Neural cell (in vitro differentiated cells): ENCODE results near the gene ITGA8. TPM values are rescaled to one million over a fixed set of nuclear protein-coding genes. Genes with fewer than 3 reads are reported as not detected.

ENCODE experiments used
- H2AFZ ChIP-seq: fragments of 200-600, 300-800 bp; sonication (generic), shearing (Covaris generic); 2 replicates; pipeline ENCODE4 v1.6.0; 2014; ENCODE audit warnings: low read depth, mild to moderate bottlenecking, antibody characterized with exemption, low read length, moderate library complexity
- H3F3A ChIP-seq: fragments of 200-600 bp; shearing (Covaris generic); 2 replicates; pipeline ENCODE4 v1.6.1; 2016; ENCODE audit warnings: mild to moderate bottlenecking, moderate library complexity, mixed read lengths, antibody characterized with exemption, low read length; ENCODE audit not compliant: insufficient read depth, poor library complexity, severe bottlenecking
- H3K27ac ChIP-seq: fragments of 200-600, 300-800 bp; sonication (generic), shearing (Covaris generic); 2 replicates; pipeline ENCODE4 v1.5.1; 2014; ENCODE audit warnings: mild to moderate bottlenecking, low read length, moderate library complexity
- H3K27me3 ChIP-seq: fragments of 300-800, 200-600 bp; sonication (generic), shearing (Covaris generic); 2 replicates; pipeline ENCODE4 v1.6.0; 2014; ENCODE audit warnings: mild to moderate bottlenecking, low read depth, low read length, moderate library complexity; ENCODE audit not compliant: insufficient read depth
- H3K36me3 ChIP-seq: fragments of 300-800, 200-600 bp; sonication (generic), shearing (Covaris generic); 2 replicates; pipeline ENCODE4 v1.5.1; 2014; ENCODE audit warnings: mild to moderate bottlenecking, antibody characterized with exemption, low read length, moderate library complexity; ENCODE audit not compliant: insufficient read depth
- H3K4me2 ChIP-seq: fragments of 300-800, 200-600 bp; sonication (generic), shearing (Covaris generic); 2 replicates; pipeline ENCODE4 v1.6.0; 2014; ENCODE audit warnings: mild to moderate bottlenecking, low read length
- H3K4me3 ChIP-seq: fragments of 300-800, 200-600 bp; sonication (generic), shearing (Covaris generic); 2 replicates; pipeline ENCODE4 v1.5.1; 2014; ENCODE audit warnings: mild to moderate bottlenecking, low read length, moderate library complexity
- H3K79me2 ChIP-seq: fragments of 200-600 bp; shearing (Covaris generic); replicated peaks from 2 replicates; pipeline ENCODE4 v1.6.0; 2014; ENCODE audit warnings: mild to moderate bottlenecking, low read length, moderate library complexity; ENCODE audit not compliant: insufficient read depth
- H3K9ac ChIP-seq: fragments of 300-800, 200-600 bp; sonication (generic), shearing (Covaris generic); 2 replicates; pipeline ENCODE4 v1.6.1; 2016; ENCODE audit warnings: mild to moderate bottlenecking, low read length, mixed read lengths
- H3K9me2 ChIP-seq: fragments of 200-600 bp; shearing (Covaris generic); 2 replicates; pipeline ENCODE4 v1.6.1; 2016; ENCODE audit warnings: mild to moderate bottlenecking, low read length, mixed read lengths; ENCODE audit not compliant: insufficient read depth
- H3K9me3 ChIP-seq: fragments of 200-600, 300-800 bp; sonication (generic), shearing (Covaris generic); 2 replicates; pipeline ENCODE4 v1.6.1; 2016; ENCODE audit warnings: mild to moderate bottlenecking, mixed run types, low read length, moderate library complexity, mixed read lengths
- H4K20me1 ChIP-seq: fragments of 200-600 bp; shearing (Covaris generic); 2 replicates; pipeline ENCODE4 v1.6.1; 2016; ENCODE audit warnings: mild to moderate bottlenecking, mixed run types; ENCODE audit not compliant: insufficient read depth
- EP300 ChIP-seq: fragments of 450-650 bp; conservative IDR thresholded peaks from 2 replicates; pipeline ENCODE4 v1.6.1; 2014; ENCODE audit warnings: antibody characterized with exemption, mild to moderate bottlenecking, moderate library complexity; ENCODE audit not compliant: poor library complexity, severe bottlenecking
- EZH2 ChIP-seq: fragments of 200-600, 300-800 bp; shearing (Covaris generic), sonication (generic); IDR thresholded peaks from 2 replicates; pipeline ENCODE4 v1.6.1; 2014; ENCODE audit warnings: antibody characterized with exemption, low read length, borderline replicate concordance, mild to moderate bottlenecking; ENCODE audit not compliant: insufficient read depth, poor library complexity, severe bottlenecking
- MXI1 ChIP-seq: fragments of 450-650 bp; conservative IDR thresholded peaks from 2 replicates; pipeline ENCODE4 v1.6.1; 2014; ENCODE audit warnings: antibody characterized with exemption, mild to moderate bottlenecking; ENCODE audit not compliant: poor library complexity, severe bottlenecking
- POLR2AphosphoS5 ChIP-seq: IDR thresholded peaks from 2 replicates; pipeline ENCODE4 v1.6.1; 2012
- RAD21 ChIP-seq: fragments of 450-650 bp; conservative IDR thresholded peaks from 2 replicates; pipeline ENCODE4 v1.6.1; 2014; ENCODE audit warnings: antibody characterized with exemption, mild to moderate bottlenecking, moderate library complexity
- SMC3 ChIP-seq: fragments of 450-650 bp; conservative IDR thresholded peaks from 2 replicates; pipeline ENCODE4 v1.6.1; 2014; ENCODE audit warnings: antibody characterized with exemption, mild to moderate bottlenecking, moderate library complexity; ENCODE audit not compliant: poor library complexity
- TAF1 ChIP-seq: IDR thresholded peaks from 2 replicates; pipeline ENCODE4 v1.6.1; 2012; ENCODE audit warnings: low read depth
- polyA plus RNA-seq: library from polyadenylated mRNA; depleted of rRNA; stranded (reverse); fragments of >200 nt; gene quantifications from 2 replicates; pipeline ENCODE4 v1.2.3, GENCODE V29; 2014
- TF ChIP-seq, protein P1 (sequence below): fragments of 450-650 bp; IDR thresholded peaks from 2 replicates; pipeline ENCODE4 v1.5.1; 2014; ENCODE audit warnings: antibody characterized with exemption, mild to moderate bottlenecking, moderate library complexity; ENCODE audit not compliant: poor library complexity, severe bottlenecking
- TF ChIP-seq, protein P2 (sequence below): IDR thresholded peaks from 2 replicates; pipeline ENCODE4 v1.6.1; 2012; ENCODE audit warnings: borderline replicate concordance

ITGA8 gene
- polyA plus RNA-seq, 1 donor from 2014 or later: 0.11 TPM

GRCh38 chr10:15630353-15630752 lies 89.4 kb downstream of the ITGA8 start:
- H3K9me2 ChIP-seq: no peaks in the 10 kb centered on the region
- H3F3A ChIP-seq: no peaks in the 10 kb centered on the region
- H3K4me2 ChIP-seq: no peak overlapping the region
- H3K36me3 ChIP-seq: no peaks in the 10 kb centered on the region
- no peak overlapping the region for H3K9ac ChIP-seq
- no peak overlapping the region for H3K27ac ChIP-seq
- no peak overlapping the region for H3K4me3 ChIP-seq
- no peaks in the 10 kb centered on the region for H3K79me2 ChIP-seq
- H4K20me1 ChIP-seq: no peaks in the 10 kb centered on the region
- H2AFZ ChIP-seq: no peak overlapping the region
- TF ChIP-seq, protein P1, sequence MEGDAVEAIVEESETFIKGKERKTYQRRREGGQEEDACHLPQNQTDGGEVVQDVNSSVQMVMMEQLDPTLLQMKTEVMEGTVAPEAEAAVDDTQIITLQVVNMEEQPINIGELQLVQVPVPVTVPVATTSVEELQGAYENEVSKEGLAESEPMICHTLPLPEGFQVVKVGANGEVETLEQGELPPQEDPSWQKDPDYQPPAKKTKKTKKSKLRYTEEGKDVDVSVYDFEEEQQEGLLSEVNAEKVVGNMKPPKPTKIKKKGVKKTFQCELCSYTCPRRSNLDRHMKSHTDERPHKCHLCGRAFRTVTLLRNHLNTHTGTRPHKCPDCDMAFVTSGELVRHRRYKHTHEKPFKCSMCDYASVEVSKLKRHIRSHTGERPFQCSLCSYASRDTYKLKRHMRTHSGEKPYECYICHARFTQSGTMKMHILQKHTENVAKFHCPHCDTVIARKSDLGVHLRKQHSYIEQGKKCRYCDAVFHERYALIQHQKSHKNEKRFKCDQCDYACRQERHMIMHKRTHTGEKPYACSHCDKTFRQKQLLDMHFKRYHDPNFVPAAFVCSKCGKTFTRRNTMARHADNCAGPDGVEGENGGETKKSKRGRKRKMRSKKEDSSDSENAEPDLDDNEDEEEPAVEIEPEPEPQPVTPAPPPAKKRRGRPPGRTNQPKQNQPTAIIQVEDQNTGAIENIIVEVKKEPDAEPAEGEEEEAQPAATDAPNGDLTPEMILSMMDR: no peak
- TF ChIP-seq MXI1 (no peak), SMC3 (no peak), RAD21 (no peak), POLR2AphosphoS5 (no peak), EP300 (no peak)
- TF ChIP-seq, protein P2, sequence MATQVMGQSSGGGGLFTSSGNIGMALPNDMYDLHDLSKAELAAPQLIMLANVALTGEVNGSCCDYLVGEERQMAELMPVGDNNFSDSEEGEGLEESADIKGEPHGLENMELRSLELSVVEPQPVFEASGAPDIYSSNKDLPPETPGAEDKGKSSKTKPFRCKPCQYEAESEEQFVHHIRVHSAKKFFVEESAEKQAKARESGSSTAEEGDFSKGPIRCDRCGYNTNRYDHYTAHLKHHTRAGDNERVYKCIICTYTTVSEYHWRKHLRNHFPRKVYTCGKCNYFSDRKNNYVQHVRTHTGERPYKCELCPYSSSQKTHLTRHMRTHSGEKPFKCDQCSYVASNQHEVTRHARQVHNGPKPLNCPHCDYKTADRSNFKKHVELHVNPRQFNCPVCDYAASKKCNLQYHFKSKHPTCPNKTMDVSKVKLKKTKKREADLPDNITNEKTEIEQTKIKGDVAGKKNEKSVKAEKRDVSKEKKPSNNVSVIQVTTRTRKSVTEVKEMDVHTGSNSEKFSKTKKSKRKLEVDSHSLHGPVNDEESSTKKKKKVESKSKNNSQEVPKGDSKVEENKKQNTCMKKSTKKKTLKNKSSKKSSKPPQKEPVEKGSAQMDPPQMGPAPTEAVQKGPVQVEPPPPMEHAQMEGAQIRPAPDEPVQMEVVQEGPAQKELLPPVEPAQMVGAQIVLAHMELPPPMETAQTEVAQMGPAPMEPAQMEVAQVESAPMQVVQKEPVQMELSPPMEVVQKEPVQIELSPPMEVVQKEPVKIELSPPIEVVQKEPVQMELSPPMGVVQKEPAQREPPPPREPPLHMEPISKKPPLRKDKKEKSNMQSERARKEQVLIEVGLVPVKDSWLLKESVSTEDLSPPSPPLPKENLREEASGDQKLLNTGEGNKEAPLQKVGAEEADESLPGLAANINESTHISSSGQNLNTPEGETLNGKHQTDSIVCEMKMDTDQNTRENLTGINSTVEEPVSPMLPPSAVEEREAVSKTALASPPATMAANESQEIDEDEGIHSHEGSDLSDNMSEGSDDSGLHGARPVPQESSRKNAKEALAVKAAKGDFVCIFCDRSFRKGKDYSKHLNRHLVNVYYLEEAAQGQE: no peak
- no peaks in the 10 kb centered on the region for H3K9me3 ChIP-seq
- no peaks in the 10 kb centered on the region for H3K27me3 ChIP-seq

DNA sequence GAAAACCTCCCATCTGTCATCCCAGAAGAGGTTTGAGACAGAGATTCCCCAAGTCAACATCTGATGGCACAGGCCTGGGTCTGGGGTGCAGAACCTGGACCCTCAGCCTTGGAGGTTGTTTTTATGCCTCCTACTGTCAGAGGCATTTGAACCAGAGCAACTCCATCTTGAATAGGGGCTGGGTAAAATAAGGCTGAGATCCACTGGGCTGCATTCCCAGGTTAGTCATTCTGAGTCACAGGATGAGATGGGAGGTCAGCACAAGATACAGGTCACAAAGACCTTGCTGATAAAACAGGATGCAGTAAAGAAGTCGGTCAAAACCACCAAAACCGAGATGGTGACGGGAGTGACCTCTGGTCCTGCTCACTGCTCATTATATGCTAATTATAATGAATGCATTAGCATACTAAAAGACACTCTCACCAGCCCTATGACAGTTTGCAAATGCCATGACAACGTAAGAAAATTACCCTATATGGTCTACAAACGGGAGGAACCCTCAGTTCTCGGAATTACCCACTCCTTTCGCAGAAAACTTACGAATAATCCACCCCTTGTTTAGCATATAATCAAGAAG lies 92.0 kb downstream of the ITGA8 start:
- H2AFZ ChIP-seq: no peak overlapping the region

More for the DNA sequence above, 92.0 kb downstream of the ITGA8 start:
- Histone ChIP-seq H3F3A (no peaks in the 10 kb centered on the region), H3K36me3 (no peaks in the 10 kb centered on the region), H3K27ac (no peak overlapping the region), H3K4me2 (no peak overlapping the region), H3K79me2 (no peaks in the 10 kb centered on the region), H3K27me3 (no peaks in the 10 kb centered on the region), H3K9ac (no peak overlapping the region), H3K9me3 (no peaks in the 10 kb centered on the region), H4K20me1 (no peaks in the 10 kb centered on the region), H3K4me3 (no peak overlapping the region), H3K9me2 (no peaks in the 10 kb centered on the region)
- TF ChIP-seq EP300 (no peak), POLR2AphosphoS5 (no peak), TAF1 (no peak), RAD21 (no peak), SMC3 (no peak), EZH2 (no peak), MXI1 (no peak)
- TF ChIP-seq, protein P2: no peak
- TF ChIP-seq, protein P1: no peak
